H9 (cell line): Measurements from ENCODE around the gene B4GALNT4. TPM values are rescaled to one million over a fixed set of nuclear protein-coding genes. Genes with fewer than 3 reads are reported as not detected.

ENCODE experiments used
- DNase-seq: peaks from one replicate; pipeline ENCODE4 v3.0.0-alpha.2; 2017
- H2AFZ ChIP-seq: one replicate; pipeline ENCODE4 v1.6.1; 2013; ENCODE audit warnings: mild to moderate bottlenecking, low read length, control low read depth, moderate library complexity
- H2AK5ac ChIP-seq: 2 replicates; pipeline ENCODE4 v1.6.1; 2013; ENCODE audit warnings: low read length, control low read depth, mixed read lengths; ENCODE audit not compliant: insufficient read length
- H2BK120ac ChIP-seq: one replicate; pipeline ENCODE4 v1.6.1; 2013; ENCODE audit warnings: low read depth, mild to moderate bottlenecking, low read length, control low read depth, inconsistent platforms; ENCODE audit not compliant: poor library complexity, severe bottlenecking
- H2BK12ac ChIP-seq: 2 replicates; pipeline ENCODE4 v1.6.1; 2013; ENCODE audit warnings: low read length, control low read depth, mixed read lengths, low read depth; ENCODE audit not compliant: insufficient read length
- H2BK15ac ChIP-seq: 2 replicates; pipeline ENCODE4 v1.6.1; 2013; ENCODE audit warnings: low read depth, low read length, control low read depth
- H2BK20ac ChIP-seq: one replicate; pipeline ENCODE4 v1.6.1; 2013; ENCODE audit warnings: low read depth, mild to moderate bottlenecking, low read length, control low read depth, inconsistent platforms; ENCODE audit not compliant: poor library complexity, severe bottlenecking
- H2BK5ac ChIP-seq: 2 replicates; pipeline ENCODE4 v1.6.1; 2013; ENCODE audit warnings: low read length, control low read depth, mixed read lengths; ENCODE audit not compliant: insufficient read length
- H3K14ac ChIP-seq: 2 replicates; pipeline ENCODE4 v1.6.1; 2013; ENCODE audit warnings: low read length, control low read depth; ENCODE audit not compliant: insufficient read depth
- H3K18ac ChIP-seq: 2 replicates; pipeline ENCODE4 v1.6.1; 2013; ENCODE audit warnings: low read depth, mild to moderate bottlenecking, mixed read lengths, low read length, control low read depth; ENCODE audit not compliant: insufficient read length
- H3K23ac ChIP-seq: 2 replicates; pipeline ENCODE4 v1.6.1; 2013; ENCODE audit warnings: low read length, control low read depth, mixed read lengths, low read depth; ENCODE audit not compliant: insufficient read length
- H3K23me2 ChIP-seq: 2 replicates; pipeline ENCODE4 v1.6.1; 2013; ENCODE audit warnings: low read depth, mild to moderate bottlenecking, mixed read lengths, low read length, control low read depth; ENCODE audit not compliant: insufficient read length, poor library complexity, severe bottlenecking
- H3K27ac ChIP-seq: 2 replicates; pipeline ENCODE4 v1.5.1; 2013; ENCODE audit warnings: low read length, control low read depth, mixed read lengths, low read depth; ENCODE audit not compliant: insufficient read length
- H3K27me3 ChIP-seq: 2 replicates; pipeline ENCODE4 v1.6.1; 2013; ENCODE audit warnings: low read length, control low read depth, inconsistent platforms; ENCODE audit not compliant: insufficient read depth
- H3K4ac ChIP-seq: 2 replicates; pipeline ENCODE4 v1.6.1; 2013; ENCODE audit warnings: low read depth, mild to moderate bottlenecking, control low read depth, inconsistent platforms, low read length, moderate library complexity
- H3K4me1 ChIP-seq: 2 replicates; pipeline ENCODE4 v1.6.1; 2013; ENCODE audit warnings: low read length, control low read depth, inconsistent platforms; ENCODE audit not compliant: insufficient read depth
- H3K4me2 ChIP-seq: 2 replicates; pipeline ENCODE4 v1.6.1; 2013; ENCODE audit warnings: low read length, control low read depth, mixed read lengths; ENCODE audit not compliant: insufficient read length, insufficient read depth
- H3K56ac ChIP-seq: 2 replicates; pipeline ENCODE4 v1.6.1; 2013; ENCODE audit warnings: low read depth, mild to moderate bottlenecking, mixed read lengths, low read length, control low read depth; ENCODE audit not compliant: insufficient read length
- H3K79me1 ChIP-seq: 2 replicates; pipeline ENCODE4 v1.6.1; 2013; ENCODE audit warnings: low read depth, mild to moderate bottlenecking, moderate library complexity, low read length, control low read depth, inconsistent platforms; ENCODE audit not compliant: insufficient read depth, poor library complexity, severe bottlenecking
- H3K79me2 ChIP-seq: 2 replicates; pipeline ENCODE4 v1.6.1; 2013; ENCODE audit warnings: low read length, control low read depth, inconsistent platforms; ENCODE audit not compliant: insufficient read depth
- H3K9ac ChIP-seq: 2 replicates; pipeline ENCODE4 v1.6.1; 2013; ENCODE audit warnings: low read length, control low read depth, mixed read lengths; ENCODE audit not compliant: insufficient read length; ENCODE audit errors: extremely low read depth
- H3K9me3 ChIP-seq: one replicate; pipeline ENCODE4 v1.6.1; 2013; ENCODE audit warnings: low read depth, low read length, inconsistent platforms; ENCODE audit not compliant: control insufficient read depth
- H3T11ph ChIP-seq: one replicate; pipeline ENCODE4 v1.6.1; 2013; ENCODE audit warnings: mild to moderate bottlenecking, low read length, control low read depth, inconsistent platforms
- H4K20me1 ChIP-seq: one replicate; pipeline ENCODE4 v1.6.1; 2013; ENCODE audit not compliant: control insufficient read depth, insufficient read length, insufficient read depth
- H4K5ac ChIP-seq: 2 replicates; pipeline ENCODE4 v1.6.1; 2013; ENCODE audit warnings: low read depth, mild to moderate bottlenecking, mixed read lengths, low read length, control low read depth; ENCODE audit not compliant: insufficient read length
- H4K8ac ChIP-seq: replicated peaks from 2 replicates; pipeline ENCODE4 v1.6.1; 2013; ENCODE audit warnings: low read length, control low read depth, mixed read lengths, low read depth; ENCODE audit not compliant: insufficient read length
- H4K91ac ChIP-seq: 2 replicates; pipeline ENCODE4 v1.6.1; 2013; ENCODE audit warnings: low read depth, mild to moderate bottlenecking, moderate library complexity, mixed read lengths, low read length, control low read depth; ENCODE audit not compliant: insufficient read length
- H3K27ac Mint-ChIP-seq, 3 experiments: 2 replicates in 2 of 3; 3 replicates in 1 of 3; pipeline ENCODE4 v1.8.0; 2020 to 2021; ENCODE audit warnings: mixed read lengths in 3 of 3, mild to moderate bottlenecking in 1 of 3, moderate library complexity in 1 of 3
- H3K27me3 Mint-ChIP-seq: 2 replicates; pipeline ENCODE4 v1.8.0; 2021; ENCODE audit warnings: low read depth, mild to moderate bottlenecking, moderate library complexity, mixed read lengths
- H3K36me3 Mint-ChIP-seq, 3 experiments: 2 replicates in 2 of 3; 3 replicates in 1 of 3; pipeline ENCODE4 v1.8.0; 2020 to 2021; ENCODE audit warnings: low read depth in 3 of 3, mixed read lengths in 3 of 3; ENCODE audit not compliant: insufficient read depth in 1 of 3
- H3K4me1 Mint-ChIP-seq, 2 experiments: 2 replicates each; pipeline ENCODE4 v1.8.0; 2020; ENCODE audit warnings: mixed read lengths in 2 of 2
- H3K4me3 Mint-ChIP-seq, 2 experiments: 2 replicates in 1 of 2; 3 replicates in 1 of 2; pipeline ENCODE4 v1.8.0; 2020 to 2021; ENCODE audit warnings: mild to moderate bottlenecking in 2 of 2, mixed read lengths in 2 of 2, moderate library complexity in 1 of 2
- H3K9me3 Mint-ChIP-seq, 2 experiments: 2 replicates in 1 of 2; 3 replicates in 1 of 2; pipeline ENCODE4 v1.8.0; 2020; ENCODE audit warnings: mild to moderate bottlenecking in 2 of 2, mixed read lengths in 2 of 2, moderate library complexity in 1 of 2
- WGBS: extraction: QIAGEN DNeasy Blood & Tissue Kit; methylation state at CpG from one replicate; pipeline ENCODE4 v1.1.7; 2013; ENCODE audit warnings: missing lambda C conversion rate, low lambda C conversion rate, mixed read lengths; ENCODE audit not compliant: insufficient read length; ENCODE audit errors: extremely low coverage; 5-methylcytosine and 5-hydroxymethylcytosine counted together
- total RNA-seq: library from RNA; stranded (reverse); gene quantifications from 2 replicates; pipeline ENCODE4 v1.2.1, GENCODE V29; 2021
- TF ChIP-seq, protein P1 (sequence below): fragments of 200-600 bp; sonication (generic); conservative IDR thresholded peaks from 3 replicates; pipeline ENCODE4 v1.8.0; 2021; ENCODE audit warnings: antibody characterized with exemption, mild to moderate bottlenecking

The B4GALNT4 gene
- total RNA-seq, 1 experiment from 2014 or later: 105 TPM

DNA sequence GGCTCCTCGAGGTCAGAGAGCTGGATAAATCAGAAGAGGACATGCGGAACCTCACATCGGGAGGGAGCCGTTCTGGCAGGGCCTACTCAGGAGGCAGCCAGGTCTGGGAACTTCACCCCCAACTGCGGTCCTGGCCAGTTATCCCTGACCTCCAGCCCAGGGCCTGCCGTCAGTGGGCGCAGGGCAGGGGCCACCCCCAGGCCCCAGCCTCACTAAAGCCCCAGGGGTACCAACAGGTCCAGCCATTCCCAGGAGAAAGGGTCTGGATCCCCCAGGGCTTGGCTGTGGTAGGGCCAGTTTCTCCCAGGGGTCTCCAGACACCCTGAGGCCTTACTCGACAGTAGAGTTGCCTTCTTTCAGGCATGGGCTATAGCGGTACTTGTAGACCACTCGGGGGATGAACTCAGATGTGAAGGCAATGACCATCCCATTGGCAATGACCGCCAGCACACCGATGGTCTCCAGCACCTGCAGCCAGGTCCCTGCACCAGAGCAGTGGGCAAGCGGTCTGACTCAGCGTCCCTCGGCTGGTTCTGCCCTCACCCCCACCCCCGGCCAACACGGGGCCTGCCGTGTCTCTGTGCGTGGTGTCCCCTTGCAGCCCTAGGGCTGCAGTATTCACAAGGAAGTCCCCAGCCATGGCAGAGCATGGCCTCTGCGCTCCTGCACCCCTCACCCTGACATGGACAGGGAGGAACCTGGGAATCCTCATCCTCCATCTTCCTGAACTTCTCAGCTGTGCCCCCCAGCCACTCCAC, 50.1 kb downstream of the B4GALNT4 start:
- H3K27me3 ChIP-seq: no peaks in the 10 kb centered on the region; the same call in 1 of the 2 replicates
- H4K91ac ChIP-seq: no peak overlapping the region
- H3K9me3 Mint-ChIP-seq: no peaks in the 10 kb centered on the region; a peak in 1 of 5 replicates
- H4K20me1 ChIP-seq: peaks cover 4% of the 10 kb centered on the region
- no CpG with 5 or more reads among the region's 20 CpGs for WGBS
- no peak overlapping the region for H3K14ac ChIP-seq
- H3K18ac ChIP-seq: no peak overlapping the region
- TF ChIP-seq, protein P1, sequence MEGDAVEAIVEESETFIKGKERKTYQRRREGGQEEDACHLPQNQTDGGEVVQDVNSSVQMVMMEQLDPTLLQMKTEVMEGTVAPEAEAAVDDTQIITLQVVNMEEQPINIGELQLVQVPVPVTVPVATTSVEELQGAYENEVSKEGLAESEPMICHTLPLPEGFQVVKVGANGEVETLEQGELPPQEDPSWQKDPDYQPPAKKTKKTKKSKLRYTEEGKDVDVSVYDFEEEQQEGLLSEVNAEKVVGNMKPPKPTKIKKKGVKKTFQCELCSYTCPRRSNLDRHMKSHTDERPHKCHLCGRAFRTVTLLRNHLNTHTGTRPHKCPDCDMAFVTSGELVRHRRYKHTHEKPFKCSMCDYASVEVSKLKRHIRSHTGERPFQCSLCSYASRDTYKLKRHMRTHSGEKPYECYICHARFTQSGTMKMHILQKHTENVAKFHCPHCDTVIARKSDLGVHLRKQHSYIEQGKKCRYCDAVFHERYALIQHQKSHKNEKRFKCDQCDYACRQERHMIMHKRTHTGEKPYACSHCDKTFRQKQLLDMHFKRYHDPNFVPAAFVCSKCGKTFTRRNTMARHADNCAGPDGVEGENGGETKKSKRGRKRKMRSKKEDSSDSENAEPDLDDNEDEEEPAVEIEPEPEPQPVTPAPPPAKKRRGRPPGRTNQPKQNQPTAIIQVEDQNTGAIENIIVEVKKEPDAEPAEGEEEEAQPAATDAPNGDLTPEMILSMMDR: no peak
- H2BK120ac ChIP-seq: no peak overlapping the region
- peaks cover 27% of the 10 kb centered on the region for H3K27me3 Mint-ChIP-seq
- H3T11ph ChIP-seq: no peak overlapping the region
- no peaks in the 10 kb centered on the region; a peak in 1 of 7 replicates for H3K36me3 Mint-ChIP-seq
- H3K27ac ChIP-seq: no peak overlapping the region
- no peak overlapping the region for H2AK5ac ChIP-seq
- H3K4me1 ChIP-seq: peaks cover 2% of the 10 kb centered on the region; the same call in 1 of the 2 replicates
- no peak overlapping the region for H3K9ac ChIP-seq
- H2BK20ac ChIP-seq: no peak overlapping the region
- H3K4me3 Mint-ChIP-seq: no peak overlapping the region
- H3K23ac ChIP-seq: no peak overlapping the region
- H2BK15ac ChIP-seq: no peak overlapping the region
- H3K23me2 ChIP-seq: peaks cover 10% of the 10 kb centered on the region
- no peak overlapping the region for H4K5ac ChIP-seq
- no peak overlapping the region for H2BK12ac ChIP-seq
- no peak overlapping the region for H3K4ac ChIP-seq
- H3K4me2 ChIP-seq: no peak overlapping the region
- H3K56ac ChIP-seq: no peak overlapping the region
- no peaks in the 10 kb centered on the region for H3K79me1 ChIP-seq
- no peaks in the 10 kb centered on the region; the same call in 1 of the 2 replicates for H3K79me2 ChIP-seq
- no peak overlapping the region for H2BK5ac ChIP-seq
- no peak overlapping the region for H2AFZ ChIP-seq
- no peak for DNase-seq
- no peaks in the 10 kb centered on the region for H3K9me3 ChIP-seq
- peaks cover 15 to 24% of the 10 kb centered on the region in 2 experiments for H3K4me1 Mint-ChIP-seq
- no peak overlapping the region for H3K27ac Mint-ChIP-seq
- H4K8ac ChIP-seq: no peak overlapping the region
